OCI-LY1 (cell line): ENCODE data around the gene LRRC25.

Experiments
- H2AFZ ChIP-seq: fragments of 200-600 bp; sonication (generic), shearing (Covaris generic); 2 replicates; pipeline ENCODE4 v1.6.0; 2014; ENCODE audit warnings: antibody characterized with exemption, mild to moderate bottlenecking, low read length
- H3F3A ChIP-seq: fragments of 200-600 bp; sonication (generic), shearing (Covaris generic); 2 replicates; pipeline ENCODE4 v1.6.0; 2014; ENCODE audit warnings: mild to moderate bottlenecking, antibody characterized with exemption, low read length, moderate library complexity; ENCODE audit not compliant: insufficient read depth
- H3K27ac ChIP-seq: fragments of 200-600 bp; sonication (generic); 2 replicates; pipeline ENCODE4 v1.5.1; 2014; ENCODE audit warnings: low read length, mixed run types, mild to moderate bottlenecking, low read depth; ENCODE audit not compliant: poor library complexity, severe bottlenecking
- H3K27me3 ChIP-seq: fragments of 200-600 bp; sonication (generic); 2 replicates; pipeline ENCODE4 v1.6.0; 2014; ENCODE audit warnings: antibody characterized with exemption, mild to moderate bottlenecking, low read length, moderate library complexity; ENCODE audit not compliant: insufficient read depth
- H3K36me3 ChIP-seq: fragments of 200-600 bp; sonication (generic); 2 replicates; pipeline ENCODE4 v1.6.1; 2014; ENCODE audit warnings: mild to moderate bottlenecking, antibody characterized with exemption, low read length, moderate library complexity, mixed read lengths; ENCODE audit not compliant: insufficient read depth
- H3K4me1 ChIP-seq: fragments of 200-600 bp; sonication (generic); 2 replicates; pipeline ENCODE4 v1.5.1; 2014; ENCODE audit warnings: mild to moderate bottlenecking, low read length, moderate library complexity; ENCODE audit not compliant: insufficient read depth, severe bottlenecking
- H3K4me2 ChIP-seq: fragments of 200-600 bp; sonication (generic), shearing (Covaris generic); 2 replicates; pipeline ENCODE4 v1.6.1; 2014; ENCODE audit warnings: low read length
- H3K4me3 ChIP-seq: fragments of 200-600 bp; sonication (generic); 2 replicates; pipeline ENCODE4 v1.5.1; 2014; ENCODE audit warnings: low read length, low read depth, mild to moderate bottlenecking, mixed read lengths; ENCODE audit not compliant: poor library complexity, severe bottlenecking
- H3K79me2 ChIP-seq: fragments of 200-600 bp; shearing (Covaris generic); 2 replicates; pipeline ENCODE4 v1.6.1; 2016; ENCODE audit warnings: mixed run types, low read length, mixed read lengths; ENCODE audit not compliant: insufficient read depth
- H3K9ac ChIP-seq: fragments of 200-600 bp; sonication (generic), shearing (Covaris generic); 2 replicates; pipeline ENCODE4 v1.6.1; 2014; ENCODE audit warnings: mild to moderate bottlenecking, low read length, mixed read lengths
- H3K9me2 ChIP-seq: fragments of 200-600 bp; sonication (generic), shearing (Covaris generic); 2 replicates; pipeline ENCODE4 v1.6.1; 2014; ENCODE audit warnings: low read depth, mild to moderate bottlenecking, low read length, mixed read lengths
- H3K9me3 ChIP-seq: fragments of 200-600 bp; shearing (Covaris generic); 2 replicates; pipeline ENCODE4 v1.6.1; 2014; ENCODE audit warnings: low read length, mixed read lengths
- H4K20me1 ChIP-seq: fragments of 200-600 bp; sonication (generic), shearing (Covaris generic); 2 replicates; pipeline ENCODE4 v1.6.0; 2016; ENCODE audit warnings: mild to moderate bottlenecking, low read length; ENCODE audit not compliant: insufficient read depth
- CTCF ChIP-seq: fragments of 200-600 bp; sonication (generic), shearing (Covaris generic); IDR thresholded peaks from 2 replicates; pipeline ENCODE4 v1.5.1; 2017; ENCODE audit warnings: mild to moderate bottlenecking, antibody characterized with exemption, low read length, moderate library complexity, mixed read lengths
- EZH2 ChIP-seq: fragments of 200-600 bp; sonication (generic), shearing (Covaris generic); IDR thresholded peaks from 2 replicates; pipeline ENCODE4 v1.8.0; 2017; ENCODE audit warnings: borderline replicate concordance, mixed run types, mild to moderate bottlenecking, antibody characterized with exemption, low read length, moderate library complexity, mixed read lengths

LRRC25 gene

GRCh38 chr19:18379803-18380747, 17.3 kb downstream of the LRRC25 start:
- Histone ChIP-seq H3K36me3 (no peaks in the 10 kb centered on the region), H3K27me3 (peaks cover 7% of the 10 kb centered on the region; the same call in 1 of the 2 replicates), H3K4me3 (no peak overlapping the region), H3K79me2 (no peaks in the 10 kb centered on the region), H3F3A (no peaks in the 10 kb centered on the region), H4K20me1 (no peaks in the 10 kb centered on the region), H3K9me2 (no peaks in the 10 kb centered on the region), H3K4me2 (no peak overlapping the region), H3K4me1 (no peaks in the 10 kb centered on the region), H2AFZ (no peak overlapping the region), H3K9ac (no peak overlapping the region), H3K9me3 (no peaks in the 10 kb centered on the region), H3K27ac (no peak overlapping the region)
- TF ChIP-seq CTCF (no peak), EZH2 (no peak)

GRCh38 chr19:18377026-18377425, 20.4 kb downstream of the LRRC25 start:
- no peak overlapping the region for H2AFZ ChIP-seq
- no peak overlapping the region for H3K4me2 ChIP-seq
- no peaks in the 10 kb centered on the region for H3K79me2 ChIP-seq
- H3K4me1 ChIP-seq, result peaks cover 8% of the 10 kb centered on the region
- no peaks in the 10 kb centered on the region for H3K9me2 ChIP-seq
- H3K9ac ChIP-seq, result no peak overlapping the region
- no peaks in the 10 kb centered on the region for H3F3A ChIP-seq
- no peak overlapping the region for H3K4me3 ChIP-seq
- no peak overlapping the region for H3K27ac ChIP-seq
- no peaks in the 10 kb centered on the region for H4K20me1 ChIP-seq
- TF ChIP-seq EZH2 (no peak), CTCF (no peak)
- H3K36me3 ChIP-seq, result no peaks in the 10 kb centered on the region
- H3K27me3 ChIP-seq, result peaks cover 4% of the 10 kb centered on the region; the same call in 1 of the 2 replicates
- no peaks in the 10 kb centered on the region for H3K9me3 ChIP-seq

GRCh38 chr19:18373892-18374629, 23.4 kb downstream of the LRRC25 start:
- H3F3A ChIP-seq, result no peaks in the 10 kb centered on the region
- H3K4me1 ChIP-seq, result peaks cover 8% of the 10 kb centered on the region
- H2AFZ ChIP-seq, result no peak overlapping the region
- H3K27me3 ChIP-seq, result no peaks in the 10 kb centered on the region
- H3K4me3 ChIP-seq, result no peak overlapping the region
- H4K20me1 ChIP-seq, result no peaks in the 10 kb centered on the region
- H3K27ac ChIP-seq, result no peak overlapping the region
- H3K4me2 ChIP-seq, result peak overlapping the region; percentile 28; the same call in 1 of the 2 replicates
- no peaks in the 10 kb centered on the region for H3K9me3 ChIP-seq
- no peak overlapping the region for H3K9ac ChIP-seq
- TF ChIP-seq EZH2 (no peak), CTCF (no peak)
- no peaks in the 10 kb centered on the region for H3K79me2 ChIP-seq
- no peaks in the 10 kb centered on the region for H3K36me3 ChIP-seq
- no peaks in the 10 kb centered on the region for H3K9me2 ChIP-seq
